ENCODE data around the gene CIB4. TPM values are rescaled to one million over a fixed set of nuclear protein-coding genes. Genes with fewer than 3 reads are reported as not detected.

The CIB4 gene
- total and polyA plus RNA-seq, 9 donors = 3.9 TPM; not detected in 8

- 56 to 57% (median 56%) methylated on average over 3 of the region's 3 CpGs for WGBS, 3 donors
- DNase-seq = no peak
- Histone ChIP-seq H3K9me3 (no peaks in the 10 kb centered on the region), H3K27me3 (no peaks in the 10 kb centered on the region), H3K27ac (no peak overlapping the region), H3K36me3 (no peaks in the 10 kb centered on the region), H3K4me3 (no peak overlapping the region), H3K4me1 (ENCODE audit: insufficient read depth) (no peaks in the 10 kb centered on the region)
- TF ChIP-seq POLR2A (IDR thresholded peaks at IDR 0.05) (no peak), EP300 (IDR thresholded peaks at IDR 0.05) (no peak), CTCF (IDR thresholded peaks at IDR 0.05) (no peak)
- intact Hi-C loops (cut with DNase I) = no loop called here
These were observed 1.3 kb upstream of the CIB4 start for GRCh38 chr2:26642429-26642828.

- DNase-seq = peak in 2 of 5 donors; percentile 29 to 55
- intact Hi-C loops (cut with DNase I) = no loop called here
- H3K4me3 ChIP-seq = no peak overlapping the region
- H3K36me3 ChIP-seq = no peaks in the 10 kb centered on the region
- no peaks in the 10 kb centered on the region for H3K27me3 ChIP-seq
- 27 to 31% (median 30%) methylated on average over 8 of the region's 8 CpGs for WGBS, 3 donors
- H3K4me1 ChIP-seq (ENCODE audit: insufficient read depth) = no peaks in the 10 kb centered on the region
- no peak for TF ChIP-seq CTCF (IDR thresholded peaks at IDR 0.05)
- TF ChIP-seq EP300 (IDR thresholded peaks at IDR 0.05) = no peak
- TF ChIP-seq POLR2A (IDR thresholded peaks at IDR 0.05) = no peak
- H3K9me3 ChIP-seq = no peaks in the 10 kb centered on the region
- no peak overlapping the region for H3K27ac ChIP-seq
These were observed 828 bp downstream of the CIB4 start for GRCh38 chr2:26640331-26640745.

DNA sequence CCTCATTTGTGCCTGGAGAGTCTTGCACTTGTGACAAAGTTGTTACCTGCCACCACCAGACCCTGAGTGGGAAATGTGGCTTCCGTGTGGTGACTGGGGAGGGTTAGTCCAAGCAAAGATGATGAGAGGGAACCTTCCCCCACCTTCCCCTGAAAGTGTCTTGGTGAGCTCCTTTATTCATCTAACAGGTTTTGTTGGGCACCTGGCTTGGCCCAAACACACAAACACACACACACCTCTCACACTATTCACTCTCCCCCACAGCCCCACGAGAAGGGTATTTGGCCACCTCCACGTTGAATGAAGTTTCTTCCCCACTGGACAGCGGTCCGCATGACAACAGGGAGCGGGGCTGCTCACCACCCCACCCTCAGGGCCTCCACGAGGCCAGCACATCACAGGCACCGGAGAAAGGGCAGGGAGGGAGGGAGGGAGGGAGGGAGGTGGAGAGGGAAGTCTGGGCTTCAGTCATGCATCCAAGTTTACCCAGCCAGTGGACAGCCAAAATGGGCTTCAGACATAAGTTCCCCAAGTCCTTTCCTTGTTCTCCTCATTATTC lies 1.4 kb downstream of the CIB4 start:
- H3K4me1 ChIP-seq (ENCODE audit: insufficient read depth) = no peaks in the 10 kb centered on the region
- intact Hi-C loops (cut with DNase I) = no loop called here
- DNase-seq = no peak
- H3K4me3 ChIP-seq = no peak overlapping the region
- H3K36me3 ChIP-seq = no peaks in the 10 kb centered on the region
- no peak for TF ChIP-seq CTCF (IDR thresholded peaks at IDR 0.05)
- no peak for TF ChIP-seq EP300 (IDR thresholded peaks at IDR 0.05)
- TF ChIP-seq POLR2A (IDR thresholded peaks at IDR 0.05) = no peak
- no peaks in the 10 kb centered on the region for H3K9me3 ChIP-seq
- 73 to 87% (median 74%) methylated on average over 8 of the region's 8 CpGs for WGBS, 3 donors
- no peak overlapping the region for H3K27ac ChIP-seq
- no peaks in the 10 kb centered on the region for H3K27me3 ChIP-seq

- no peak for TF ChIP-seq EP300 (IDR thresholded peaks at IDR 0.05)
- no peak for TF ChIP-seq POLR2A (IDR thresholded peaks at IDR 0.05)
- TF ChIP-seq CTCF (IDR thresholded peaks at IDR 0.05) = no peak
- no peaks in the 10 kb centered on the region for H3K27me3 ChIP-seq
- no peak overlapping the region for H3K4me3 ChIP-seq
- no peak for DNase-seq
- H3K27ac ChIP-seq = no peak overlapping the region
- no peaks in the 10 kb centered on the region for H3K4me1 ChIP-seq (ENCODE audit: insufficient read depth)
- 58 to 81% (median 62%) methylated on average over 9 of the region's 9 CpGs for WGBS, 3 donors
- no peaks in the 10 kb centered on the region for H3K9me3 ChIP-seq
- intact Hi-C loops (cut with DNase I) = no loop called here
- H3K36me3 ChIP-seq = no peaks in the 10 kb centered on the region
These were observed 3.3 kb downstream of the CIB4 start for GRCh38 chr2:26637811-26638310.

Measured in ovary (tissue), 9 donors.